HL-60 (cell line): ENCODE results near the gene ABCC1.

Experiments used
- GABPA ChIP-seq: IDR thresholded peaks from 2 replicates; pipeline ENCODE4 v1.6.1; 2012; ENCODE audit warnings: low read depth
- POLR2AphosphoS5 ChIP-seq: IDR thresholded peaks from 2 replicates; pipeline ENCODE4 v1.6.1; 2012; ENCODE audit warnings: low read depth
- SPI1 ChIP-seq: IDR thresholded peaks from 2 replicates; pipeline ENCODE4 v1.6.1; 2012; ENCODE audit warnings: low read depth, mild to moderate bottlenecking, borderline replicate concordance
- TF ChIP-seq, protein P1 (sequence below): IDR thresholded peaks from 2 replicates; pipeline ENCODE4 v1.6.1; 2012; ENCODE audit warnings: low read depth; ENCODE audit not compliant: insufficient replicate concordance
- TF ChIP-seq, protein P2 (sequence below): IDR thresholded peaks from one replicate; pipeline ENCODE4 v1.5.1; 2011; ENCODE audit warnings: low read length, control low read depth, inconsistent platforms; ENCODE audit not compliant: insufficient read depth

DNA sequence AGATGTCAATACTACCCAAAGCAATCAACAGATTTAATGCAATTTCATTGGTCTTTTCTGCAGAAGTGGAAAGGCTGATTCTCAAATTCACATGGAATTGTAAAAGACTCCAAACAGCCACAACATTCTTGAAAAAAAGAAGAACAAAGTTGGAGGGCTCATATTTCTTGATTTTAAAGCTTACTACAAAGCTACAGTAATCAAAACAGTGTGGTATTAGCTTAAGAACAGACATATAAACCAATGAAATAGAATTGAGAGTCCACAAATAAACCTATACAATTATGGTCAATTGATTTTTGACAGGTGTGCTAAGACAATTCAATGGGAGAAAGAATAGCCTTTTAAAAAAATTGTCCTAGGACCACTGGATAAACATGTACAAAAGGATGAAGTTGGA is 14.4 kb upstream of the ABCC1 start:
- TF ChIP-seq, protein P1, sequence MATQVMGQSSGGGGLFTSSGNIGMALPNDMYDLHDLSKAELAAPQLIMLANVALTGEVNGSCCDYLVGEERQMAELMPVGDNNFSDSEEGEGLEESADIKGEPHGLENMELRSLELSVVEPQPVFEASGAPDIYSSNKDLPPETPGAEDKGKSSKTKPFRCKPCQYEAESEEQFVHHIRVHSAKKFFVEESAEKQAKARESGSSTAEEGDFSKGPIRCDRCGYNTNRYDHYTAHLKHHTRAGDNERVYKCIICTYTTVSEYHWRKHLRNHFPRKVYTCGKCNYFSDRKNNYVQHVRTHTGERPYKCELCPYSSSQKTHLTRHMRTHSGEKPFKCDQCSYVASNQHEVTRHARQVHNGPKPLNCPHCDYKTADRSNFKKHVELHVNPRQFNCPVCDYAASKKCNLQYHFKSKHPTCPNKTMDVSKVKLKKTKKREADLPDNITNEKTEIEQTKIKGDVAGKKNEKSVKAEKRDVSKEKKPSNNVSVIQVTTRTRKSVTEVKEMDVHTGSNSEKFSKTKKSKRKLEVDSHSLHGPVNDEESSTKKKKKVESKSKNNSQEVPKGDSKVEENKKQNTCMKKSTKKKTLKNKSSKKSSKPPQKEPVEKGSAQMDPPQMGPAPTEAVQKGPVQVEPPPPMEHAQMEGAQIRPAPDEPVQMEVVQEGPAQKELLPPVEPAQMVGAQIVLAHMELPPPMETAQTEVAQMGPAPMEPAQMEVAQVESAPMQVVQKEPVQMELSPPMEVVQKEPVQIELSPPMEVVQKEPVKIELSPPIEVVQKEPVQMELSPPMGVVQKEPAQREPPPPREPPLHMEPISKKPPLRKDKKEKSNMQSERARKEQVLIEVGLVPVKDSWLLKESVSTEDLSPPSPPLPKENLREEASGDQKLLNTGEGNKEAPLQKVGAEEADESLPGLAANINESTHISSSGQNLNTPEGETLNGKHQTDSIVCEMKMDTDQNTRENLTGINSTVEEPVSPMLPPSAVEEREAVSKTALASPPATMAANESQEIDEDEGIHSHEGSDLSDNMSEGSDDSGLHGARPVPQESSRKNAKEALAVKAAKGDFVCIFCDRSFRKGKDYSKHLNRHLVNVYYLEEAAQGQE: no peak
- TF ChIP-seq, protein P2, sequence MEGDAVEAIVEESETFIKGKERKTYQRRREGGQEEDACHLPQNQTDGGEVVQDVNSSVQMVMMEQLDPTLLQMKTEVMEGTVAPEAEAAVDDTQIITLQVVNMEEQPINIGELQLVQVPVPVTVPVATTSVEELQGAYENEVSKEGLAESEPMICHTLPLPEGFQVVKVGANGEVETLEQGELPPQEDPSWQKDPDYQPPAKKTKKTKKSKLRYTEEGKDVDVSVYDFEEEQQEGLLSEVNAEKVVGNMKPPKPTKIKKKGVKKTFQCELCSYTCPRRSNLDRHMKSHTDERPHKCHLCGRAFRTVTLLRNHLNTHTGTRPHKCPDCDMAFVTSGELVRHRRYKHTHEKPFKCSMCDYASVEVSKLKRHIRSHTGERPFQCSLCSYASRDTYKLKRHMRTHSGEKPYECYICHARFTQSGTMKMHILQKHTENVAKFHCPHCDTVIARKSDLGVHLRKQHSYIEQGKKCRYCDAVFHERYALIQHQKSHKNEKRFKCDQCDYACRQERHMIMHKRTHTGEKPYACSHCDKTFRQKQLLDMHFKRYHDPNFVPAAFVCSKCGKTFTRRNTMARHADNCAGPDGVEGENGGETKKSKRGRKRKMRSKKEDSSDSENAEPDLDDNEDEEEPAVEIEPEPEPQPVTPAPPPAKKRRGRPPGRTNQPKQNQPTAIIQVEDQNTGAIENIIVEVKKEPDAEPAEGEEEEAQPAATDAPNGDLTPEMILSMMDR: no peak
- TF ChIP-seq GABPA (no peak), POLR2AphosphoS5 (no peak), SPI1 (no peak)
